ENCODE data around the gene TCTN2. TPM values are rescaled to one million over a fixed set of nuclear protein-coding genes. Genes with fewer than 3 reads are reported as not detected.

Gene TCTN2
- total RNA-seq, 1 experiment from 2014 or later = 12.1 TPM

DNA sequence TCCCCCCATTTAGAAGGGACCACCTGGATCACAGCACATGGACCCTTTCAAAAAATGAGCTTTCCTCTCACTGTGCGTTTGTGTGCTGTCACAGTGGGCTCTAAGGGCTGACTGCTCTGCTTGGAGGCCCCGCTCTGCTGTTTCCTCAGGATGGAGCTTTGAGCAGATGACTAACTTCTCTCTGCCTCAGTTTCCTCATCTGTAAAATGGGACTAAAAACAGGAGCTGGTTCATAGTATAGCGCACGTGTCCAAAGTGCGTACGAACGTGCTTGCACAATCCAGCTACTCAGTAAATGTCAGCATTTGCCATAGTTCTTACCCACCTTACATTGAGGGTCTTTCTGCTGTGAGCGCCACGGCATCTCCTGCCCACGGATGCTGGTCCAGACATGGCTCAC lies 78.4 kb downstream of the TCTN2 start:
- CTCF ChIA-PET = no interaction called here
- intact Hi-C loops (cut with micrococcal nuclease) = no loop called here

DNA sequence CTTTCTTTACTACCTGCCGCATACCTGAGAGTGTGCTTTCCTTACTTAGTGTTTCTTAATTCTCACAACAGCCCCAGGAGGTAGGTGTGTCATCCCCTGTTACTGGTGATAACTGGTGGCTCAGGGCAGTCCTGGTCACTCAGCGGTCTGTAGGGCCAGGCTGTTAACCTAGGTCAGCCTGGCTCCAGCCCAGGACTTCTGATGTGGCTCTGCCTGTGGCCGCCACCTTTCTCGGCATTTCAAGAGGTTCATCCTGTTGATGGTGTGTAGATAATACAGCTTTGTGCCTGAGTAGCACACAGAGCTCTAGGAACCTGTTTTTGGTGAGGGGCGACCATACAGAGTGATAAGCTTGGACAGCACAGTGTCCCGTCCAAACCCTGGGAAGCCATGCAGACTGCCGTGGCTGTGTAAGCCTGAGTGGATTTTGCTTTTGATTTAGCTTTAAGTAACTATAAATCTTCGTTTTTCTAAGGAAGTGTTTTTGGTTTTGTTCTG lies 79.3 kb downstream of the TCTN2 start:
- RAD21 ChIA-PET (ENCODE audit: low non-redundant PET in 1 of 2, low total read pairs in 2 of 2, uncharacterized antibody in 2 of 2, unreplicated experiment in 2 of 2) = interaction anchor here in 1 of 2 experiments (0.6 kb wide), 1 partner anchor 565 kb away, joined by 3 read pairs; no protein-coding TSS in a partner anchor

More for the DNA sequence above, 78.4 kb downstream of the TCTN2 start:
- Histone ChIP-seq H3K36me3 (ENCODE audit: control insufficient read depth in 1 of 2, insufficient read depth in 2 of 2, low read length in 2 of 2) (peaks cover 8 to 11% of the 10 kb centered on the region in 2 experiments; a peak in 3 of 4 replicates), H3K4me2 (ENCODE audit: low read length) (no peak overlapping the region), H3K27ac (ENCODE audit: low read depth, low read length) (no peak overlapping the region), H3K9me2 (ENCODE audit: insufficient read depth) (no peaks in the 10 kb centered on the region), H3K4me1 (ENCODE audit: control insufficient read depth in 1 of 2, insufficient read depth in 2 of 2, low read length in 2 of 2) (no peaks in the 10 kb centered on the region), H3K4me3 (replicated peaks in 1 of 2; ENCODE audit: low read depth in 1 of 2, low read length in 2 of 2) (no peak overlapping the region), H3K9me3 (ENCODE audit: control insufficient read depth in 1 of 2, insufficient read depth in 1 of 2, low read depth in 1 of 2, low read length in 2 of 2) (no peaks in the 10 kb centered on the region), H4K20me1 (ENCODE audit: insufficient read depth) (no peaks in the 10 kb centered on the region), H3K9ac (ENCODE audit: low read length) (no peak overlapping the region), H2AFZ (ENCODE audit: low read depth, low read length, poor library complexity, severe bottlenecking) (no peak overlapping the region), H3K79me2 (ENCODE audit: insufficient read depth, low read length) (no peaks in the 10 kb centered on the region), H3K27me3 (ENCODE audit: insufficient read depth, low read length) (no peaks in the 10 kb centered on the region)
- no peak for DNase-seq (ENCODE audit: low read depth, low spot score)
- POLR2A ChIA-PET = no interaction called here
- RAD21 ChIA-PET (ENCODE audit: low non-redundant PET in 1 of 2, low total read pairs in 2 of 2, uncharacterized antibody in 2 of 2, unreplicated experiment in 2 of 2) = interaction anchor here in 1 of 2 experiments (0.6 kb wide), 1 partner anchor 564 kb away, joined by 3 read pairs; no protein-coding TSS in a partner anchor
- BruUV-seq (replicated peaks) = no TSS peak
- no peak for TF ChIP-seq SP1 (IDR thresholded peaks at IDR 0.05; ENCODE audit: low read depth)
- no peak for ATAC-seq

More for the DNA sequence above, 79.3 kb downstream of the TCTN2 start:
- TF ChIP-seq ZFX (IDR thresholded peaks at IDR 0.05) (no peak), POLR2AphosphoS5 (IDR thresholded peaks at IDR 0.05; ENCODE audit: low read depth, low read length) (no peak), SRF (IDR thresholded peaks at IDR 0.05; ENCODE audit: low read depth) (no peak), POLR2A (IDR thresholded peaks at IDR 0.05; ENCODE audit: borderline replicate concordance, extremely low read depth, insufficient read depth, insufficient read length) (no peak), FOSL1 (IDR thresholded peaks at IDR 0.05; ENCODE audit: low read depth) (no peak)
- H3K27me3 ChIP-seq (ENCODE audit: insufficient read depth, low read length) = no peaks in the 10 kb centered on the region
- H3K9me3 ChIP-seq (ENCODE audit: control insufficient read depth in 1 of 2, insufficient read depth in 1 of 2, low read depth in 1 of 2, low read length in 2 of 2) = no peaks in the 10 kb centered on the region
- H2AFZ ChIP-seq (ENCODE audit: low read depth, low read length, poor library complexity, severe bottlenecking) = no peak overlapping the region
- no peaks in the 10 kb centered on the region for H4K20me1 ChIP-seq (ENCODE audit: insufficient read depth)
- DNase-seq (ENCODE audit: low read depth, low spot score) (no peak), ATAC-seq (no peak)
- intact Hi-C loops (cut with micrococcal nuclease) = no loop called here
- no peaks in the 10 kb centered on the region for H3K9me2 ChIP-seq (ENCODE audit: insufficient read depth)
- no TSS peak for BruUV-seq (replicated peaks)
- ChIA-PET CTCF (no interaction called here), POLR2A (no interaction called here)
- H3K36me3 ChIP-seq (ENCODE audit: control insufficient read depth in 1 of 2, insufficient read depth in 2 of 2, low read length in 2 of 2) = peaks cover 6 to 10% of the 10 kb centered on the region in 2 experiments; a peak in 3 of 4 replicates
- no peaks in the 10 kb centered on the region for H3K79me2 ChIP-seq (ENCODE audit: insufficient read depth, low read length)
- no peak overlapping the region for H3K4me3 ChIP-seq (replicated peaks in 1 of 2; ENCODE audit: low read depth in 1 of 2, low read length in 2 of 2)
- no peak overlapping the region for H3K4me2 ChIP-seq (ENCODE audit: low read length)
- no peaks in the 10 kb centered on the region for H3K4me1 ChIP-seq (ENCODE audit: control insufficient read depth in 1 of 2, insufficient read depth in 2 of 2, low read length in 2 of 2)
- no peak overlapping the region for H3K9ac ChIP-seq (ENCODE audit: low read length)
- H3K27ac ChIP-seq (ENCODE audit: low read depth, low read length) = no peak overlapping the region

Data from HCT116 (cell line).